ENCODE results near the gene PTCH2. TPM values are rescaled to one million over a fixed set of nuclear protein-coding genes. Genes with fewer than 3 reads are reported as not detected.

The PTCH2 gene
- total RNA-seq: under 0.01 and 0.15 TPM in 2 replicates

DNA sequence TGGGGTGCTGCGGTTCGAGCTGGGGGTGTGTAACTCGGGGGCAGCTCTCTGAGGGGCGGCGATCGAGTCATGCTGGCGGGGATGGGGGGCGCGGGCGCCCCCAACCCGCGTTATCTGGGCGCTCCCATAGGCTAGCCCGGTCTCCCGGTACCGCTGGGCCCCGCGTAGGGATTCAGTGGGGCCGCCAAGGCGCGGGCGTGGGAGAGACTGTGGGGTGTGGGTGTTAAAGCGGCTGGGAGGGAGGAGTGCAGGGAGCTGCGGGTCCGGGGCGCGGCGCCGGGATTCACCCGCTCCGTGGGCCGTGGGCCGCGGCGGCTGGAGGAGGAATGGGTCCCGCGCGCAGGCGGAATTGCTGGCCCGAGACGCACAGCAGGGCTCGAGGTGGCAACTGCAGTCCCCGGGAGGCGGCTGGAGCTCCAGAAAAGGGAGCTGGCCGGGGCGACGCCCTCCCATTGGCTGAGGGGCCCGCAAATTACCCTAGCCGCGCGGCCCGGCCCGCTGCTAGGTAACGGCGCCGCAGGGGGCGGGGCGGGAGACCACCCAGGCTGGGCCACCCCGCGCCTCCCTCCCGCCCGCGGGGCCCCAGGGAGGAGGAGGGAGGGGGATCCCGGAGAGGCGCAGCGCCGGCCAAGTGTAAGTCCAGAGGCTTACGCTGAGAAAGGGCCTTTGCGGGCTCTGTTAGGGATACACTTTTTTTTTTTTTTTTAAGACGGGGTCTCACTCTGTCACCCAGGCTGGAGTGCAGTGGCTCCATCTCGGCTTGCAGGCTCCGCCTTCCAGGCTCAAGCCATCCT lies at the start of gene PTCH2:
TSS of gene PTCH2 (minus strand) at position 392 of the 794 bp plus-strand sequence. CDS start at position 71, 321 bp downstream.

DNA sequence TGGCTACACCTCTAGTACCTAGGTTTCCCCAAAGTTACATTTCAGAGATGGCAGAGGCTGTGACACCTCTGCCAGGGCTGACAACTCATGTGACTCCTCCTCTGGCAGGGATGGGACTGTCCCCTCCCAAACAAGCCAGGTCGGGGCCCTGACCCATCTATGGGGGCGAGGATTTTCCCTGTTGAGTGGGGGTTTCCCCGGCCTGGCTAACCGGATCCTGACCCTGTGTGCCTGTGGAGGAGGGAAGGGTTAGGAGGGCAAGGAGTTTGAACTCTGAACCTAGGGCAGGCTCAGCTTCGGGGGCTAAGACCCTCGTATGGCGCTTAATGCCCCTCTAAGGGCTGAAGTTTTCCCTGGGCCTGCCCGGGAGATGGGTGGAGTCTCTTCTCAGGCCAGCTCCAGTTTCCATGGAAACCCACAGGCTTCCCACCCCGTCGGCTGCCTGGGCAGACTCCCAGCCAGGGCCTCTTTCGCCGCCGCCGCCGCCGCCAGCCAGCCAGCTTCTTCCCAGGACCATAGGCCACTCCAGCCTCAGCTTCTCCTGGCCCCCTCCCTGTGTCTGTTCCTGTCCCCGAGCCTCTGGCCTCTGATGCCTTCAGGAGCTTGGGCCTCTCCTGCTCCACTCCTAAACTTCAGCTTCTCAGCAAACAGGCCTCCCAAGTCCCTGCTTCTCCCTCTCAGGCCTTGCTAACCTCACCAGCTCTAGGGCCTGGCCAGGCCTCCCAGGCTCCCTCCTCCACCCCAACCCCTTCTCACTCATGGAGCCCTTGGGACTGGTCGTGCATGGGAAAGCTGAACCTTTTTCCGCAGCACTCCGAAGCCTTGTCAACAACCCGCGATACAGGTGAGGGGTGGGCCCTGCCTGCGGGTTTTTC lies 34.8 kb downstream of the PTCH2 start, which contains the start of gene BTBD19:
TSS of gene BTBD19 (plus strand) at position 461 of the 875 bp plus-strand sequence. CDS start at position 759, 298 bp downstream.

DNA sequence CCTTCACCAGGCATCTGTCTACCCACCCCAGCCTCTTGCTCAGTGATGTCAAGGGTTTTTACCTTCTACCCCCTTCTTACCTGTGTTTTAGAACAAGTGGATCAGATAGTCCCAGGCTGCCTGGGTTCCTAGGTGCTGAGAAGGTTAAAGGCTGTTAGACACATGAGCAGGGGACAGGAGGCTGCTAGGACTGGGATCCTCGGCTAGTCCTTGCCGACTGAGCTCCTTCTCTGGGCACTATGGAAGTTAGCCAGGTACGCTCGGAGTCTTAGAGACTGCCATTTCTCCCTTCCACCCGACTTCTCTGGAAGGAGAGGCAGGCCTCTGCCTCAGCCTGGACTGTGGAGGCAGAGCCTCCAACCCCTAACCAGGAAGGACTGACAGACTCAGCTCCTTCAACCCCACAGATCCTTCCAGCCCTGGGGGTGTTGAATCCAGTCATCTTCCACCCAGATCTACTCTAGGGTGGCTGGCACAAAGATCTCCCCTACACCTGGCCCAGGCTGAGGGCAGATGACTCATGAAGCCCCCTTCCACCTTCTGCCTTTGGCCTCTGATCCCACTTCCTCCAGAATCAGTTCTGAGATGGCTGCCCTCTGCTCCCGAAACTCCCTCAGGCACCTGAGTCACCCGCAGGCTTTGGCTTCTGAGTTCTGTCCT lies 36.2 kb downstream of the PTCH2 start, which contains the start of gene DYNLT4:
TSS of gene DYNLT4 (minus strand) at position 648 of the 660 bp plus-strand sequence. CDS start 683 bp downstream, outside the sequence.

GRCh38 chr1:44799770-44800584 lies 43.1 kb downstream of the PTCH2 start, which contains the start of gene PLK3:
PLK3 (plus strand) TSS chr1:44800377; CDS start chr1:44800464, 87 bp downstream.

DNA sequence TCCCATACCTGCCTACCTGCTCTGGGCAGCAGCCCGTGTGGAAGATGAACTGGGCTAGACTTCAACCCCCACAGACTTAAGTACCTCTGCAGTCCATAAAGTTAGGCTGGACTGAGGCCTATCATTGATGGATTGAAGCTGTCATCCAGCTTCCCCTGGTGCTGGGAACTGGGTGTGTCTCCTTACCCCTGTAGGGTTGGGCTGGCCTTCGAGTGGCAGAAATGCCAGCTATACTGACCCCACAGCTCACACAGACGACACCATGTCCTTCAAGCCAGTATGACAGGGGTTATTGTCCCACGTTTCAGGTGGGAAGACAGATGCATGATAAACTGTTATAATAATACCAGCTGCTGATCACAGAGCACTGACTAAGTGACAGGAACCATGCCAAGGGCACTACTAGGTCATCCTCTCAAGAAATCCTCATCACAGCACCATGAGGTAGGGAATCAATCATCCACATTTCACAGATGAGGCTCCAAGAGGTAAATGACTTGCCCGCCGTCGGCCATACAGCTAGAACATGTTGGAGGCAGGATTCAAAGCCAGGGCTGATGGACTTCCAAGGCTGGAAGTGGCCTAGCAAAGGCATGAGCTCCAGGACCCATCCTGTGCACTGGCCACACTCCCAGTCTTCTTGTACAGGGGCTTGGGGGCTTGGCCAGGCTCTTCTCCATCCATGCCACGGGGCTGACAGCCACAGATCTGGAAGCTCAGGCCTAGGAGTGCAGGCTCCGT lies 54.8 kb downstream of the PTCH2 start, which contains the start of gene BEST4:
TSS of gene BEST4 (minus strand) at position 51 of the 741 bp plus-strand sequence. CDS start 465 bp downstream, outside the sequence.

GRCh38 chr1:44775078-44775929 lies 67.7 kb downstream of the PTCH2 start, which contains the start of gene RPS8:
RPS8 (plus strand) TSS chr1:44775540; CDS start chr1:44775597, 57 bp downstream.

Other genes with a start within 250 kb of the PTCH2 start
- 14.5 and 16.1 TPM in 2 replicates for gene TMEM53, start 168.8 kb downstream of the PTCH2 start, total RNA-seq
- gene ARMH1, start 168.5 kb downstream of the PTCH2 start, total RNA-seq: 0.30 TPM in 1 of 2 replicates, not detected in the other
- gene RNU5D-1, start 112.1 kb downstream of the PTCH2 start, total RNA-seq: not detected in 2 replicates
- 64.9 and 71.5 TPM in 2 replicates for gene KIF2C, start 103.4 kb downstream of the PTCH2 start, total RNA-seq
- gene RPS8, start 67.7 kb downstream of the PTCH2 start, total RNA-seq: 2,415 and 2,726 TPM in 2 replicates
- gene BEST4, start 55.1 kb downstream of the PTCH2 start, total RNA-seq: 0.67 TPM in 1 of 2 replicates, not detected in the other
- gene PLK3, start 42.9 kb downstream of the PTCH2 start, total RNA-seq: 21.3 and 21.5 TPM in 2 replicates
- not detected in 2 replicates for gene DYNLT4, start 35.9 kb downstream of the PTCH2 start, total RNA-seq
- 1.8 and 2.4 TPM in 2 replicates for gene BTBD19, start 34.7 kb downstream of the PTCH2 start, total RNA-seq
- 40.3 and 40.5 TPM in 2 replicates for gene EIF2B3, start 143.3 kb upstream of the PTCH2 start, total RNA-seq
- 29.9 and 30.1 TPM in 2 replicates for gene HECTD3, start 168.1 kb upstream of the PTCH2 start, total RNA-seq
- 130 and 164 TPM in 2 replicates for gene UROD, start 169.0 kb upstream of the PTCH2 start, total RNA-seq

Measured in bronchus fibroblast of lung (primary cell).